GM21423 (cell line): ENCODE data around the gene PIGN.

ENCODE experiments used
- ATAC-seq: cut with Tn5 transposase; IDR thresholded peaks from one replicate; pipeline ENCODE4 v1.9.1; 2021; ENCODE audit warnings: mild to moderate bottlenecking, moderate library complexity; ENCODE audit not compliant: unreplicated experiment

PIGN gene, protein sequence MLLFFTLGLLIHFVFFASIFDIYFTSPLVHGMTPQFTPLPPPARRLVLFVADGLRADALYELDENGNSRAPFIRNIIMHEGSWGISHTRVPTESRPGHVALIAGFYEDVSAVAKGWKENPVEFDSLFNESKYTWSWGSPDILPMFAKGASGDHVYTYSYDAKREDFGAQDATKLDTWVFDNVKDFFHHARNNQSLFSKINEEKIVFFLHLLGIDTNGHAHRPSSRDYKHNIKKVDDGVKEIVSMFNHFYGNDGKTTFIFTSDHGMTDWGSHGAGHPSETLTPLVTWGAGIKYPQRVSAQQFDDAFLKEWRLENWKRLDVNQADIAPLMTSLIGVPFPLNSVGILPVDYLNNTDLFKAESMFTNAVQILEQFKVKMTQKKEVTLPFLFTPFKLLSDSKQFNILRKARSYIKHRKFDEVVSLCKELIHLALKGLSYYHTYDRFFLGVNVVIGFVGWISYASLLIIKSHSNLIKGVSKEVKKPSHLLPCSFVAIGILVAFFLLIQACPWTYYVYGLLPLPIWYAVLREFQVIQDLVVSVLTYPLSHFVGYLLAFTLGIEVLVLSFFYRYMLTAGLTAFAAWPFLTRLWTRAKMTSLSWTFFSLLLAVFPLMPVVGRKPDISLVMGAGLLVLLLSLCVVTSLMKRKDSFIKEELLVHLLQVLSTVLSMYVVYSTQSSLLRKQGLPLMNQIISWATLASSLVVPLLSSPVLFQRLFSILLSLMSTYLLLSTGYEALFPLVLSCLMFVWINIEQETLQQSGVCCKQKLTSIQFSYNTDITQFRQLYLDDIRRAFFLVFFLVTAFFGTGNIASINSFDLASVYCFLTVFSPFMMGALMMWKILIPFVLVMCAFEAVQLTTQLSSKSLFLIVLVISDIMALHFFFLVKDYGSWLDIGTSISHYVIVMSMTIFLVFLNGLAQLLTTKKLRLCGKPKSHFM

DNA sequence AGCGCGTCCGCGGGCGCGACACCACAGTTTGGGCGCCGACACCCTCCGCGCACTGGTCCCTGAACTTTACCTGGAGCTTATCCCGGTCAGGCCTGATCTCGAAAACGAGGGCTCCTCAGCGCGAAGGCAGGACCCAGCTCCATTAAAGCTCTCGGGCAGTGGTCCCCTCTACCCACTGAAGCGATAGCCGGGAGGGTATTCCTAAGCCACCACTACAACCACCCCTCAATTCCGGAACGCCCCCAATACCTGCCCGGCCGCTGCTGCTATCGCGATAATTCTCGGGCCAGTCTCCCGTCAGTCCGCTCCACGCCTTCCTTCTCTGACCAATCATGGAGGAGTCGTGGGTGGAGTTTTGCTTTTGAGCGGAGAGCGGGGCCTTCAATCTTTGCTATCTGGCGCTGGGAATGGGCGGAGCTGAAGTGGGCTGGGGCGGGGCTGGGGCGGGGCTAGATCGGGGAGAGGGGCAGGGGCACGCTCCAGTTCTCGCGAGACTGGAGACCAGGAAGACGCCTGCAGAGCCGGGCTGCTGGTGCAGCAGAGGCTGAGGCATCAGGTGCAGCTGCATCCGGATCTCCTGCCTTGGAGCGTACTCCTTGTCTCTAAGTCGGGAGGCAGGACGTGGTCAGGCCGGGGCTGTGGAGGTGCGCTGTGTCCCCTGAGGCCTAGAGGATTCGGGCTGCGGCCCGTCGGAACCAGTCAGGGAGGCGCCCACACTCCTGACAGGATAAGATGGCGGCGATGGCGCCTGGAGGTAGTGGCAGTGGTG is at the start of gene PIGN, which contains the start of gene RELCH:
Gene PIGN (minus strand): TSS at position 283 of the 769 bp plus-strand sequence. CDS start 25,703 bp downstream, outside the sequence.
Gene RELCH (plus strand): TSS at position 482 of the 769 bp plus-strand sequence. CDS start 251 bp downstream, at position 733.
- ATAC-seq, result peak; percentile 91

DNA sequence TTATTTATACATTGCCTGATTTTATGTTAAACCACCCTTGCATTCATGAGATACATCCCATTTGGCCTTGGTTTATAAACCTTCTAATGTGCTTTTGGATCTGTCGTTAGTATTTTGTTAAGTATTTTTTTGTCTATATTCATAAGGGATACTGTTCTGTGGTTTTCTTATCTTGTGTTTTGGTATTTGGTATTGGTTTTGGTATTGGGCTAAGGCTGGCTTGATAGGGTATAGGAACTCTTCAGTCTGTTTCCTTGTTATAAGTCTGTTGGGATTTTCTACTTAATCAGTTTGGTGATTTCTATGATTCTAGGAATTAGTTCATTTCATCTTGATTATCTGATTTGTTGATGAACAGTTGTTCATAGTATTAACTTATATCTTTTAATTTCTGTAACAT is 49.4 kb upstream of the PIGN start:
- ATAC-seq, result no peak

DNA sequence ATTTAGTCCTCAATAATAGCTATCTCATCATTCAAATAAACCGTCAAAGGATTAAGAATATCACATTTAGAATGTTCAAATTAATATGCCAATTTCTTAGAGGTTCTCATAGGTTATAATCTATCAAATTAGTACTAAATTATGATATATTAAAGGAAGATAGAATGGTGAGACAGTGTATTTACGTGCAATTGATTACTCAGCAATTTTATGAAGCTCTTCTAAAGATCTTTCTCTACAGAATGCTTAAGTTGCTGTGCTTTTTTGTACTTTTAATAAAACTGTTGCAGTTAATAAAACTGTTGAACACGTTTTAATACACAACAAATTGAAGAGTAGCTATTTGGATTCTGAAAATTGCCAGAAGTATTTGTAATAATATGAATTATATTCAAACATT is 39.2 kb upstream of the PIGN start:
- no peak for ATAC-seq

DNA sequence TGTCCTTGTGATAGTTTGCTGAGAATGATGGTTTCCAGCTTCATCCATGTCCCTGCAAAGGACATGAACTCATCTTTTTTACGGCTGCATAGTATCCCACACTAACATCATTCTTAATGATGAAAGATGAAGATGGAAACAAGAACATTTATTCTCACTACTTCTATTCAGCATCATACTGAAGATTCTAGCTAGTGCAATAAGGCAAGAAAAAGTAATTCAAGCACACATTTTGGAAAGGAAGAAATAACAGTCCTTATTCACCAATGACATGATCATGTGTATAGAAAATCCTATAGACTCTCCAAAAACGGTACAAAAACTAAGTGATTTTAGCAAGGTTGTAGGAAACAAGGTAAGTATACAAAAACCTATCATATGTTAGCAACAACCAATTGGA is 37.4 kb upstream of the PIGN start:
- ATAC-seq, result no peak

DNA sequence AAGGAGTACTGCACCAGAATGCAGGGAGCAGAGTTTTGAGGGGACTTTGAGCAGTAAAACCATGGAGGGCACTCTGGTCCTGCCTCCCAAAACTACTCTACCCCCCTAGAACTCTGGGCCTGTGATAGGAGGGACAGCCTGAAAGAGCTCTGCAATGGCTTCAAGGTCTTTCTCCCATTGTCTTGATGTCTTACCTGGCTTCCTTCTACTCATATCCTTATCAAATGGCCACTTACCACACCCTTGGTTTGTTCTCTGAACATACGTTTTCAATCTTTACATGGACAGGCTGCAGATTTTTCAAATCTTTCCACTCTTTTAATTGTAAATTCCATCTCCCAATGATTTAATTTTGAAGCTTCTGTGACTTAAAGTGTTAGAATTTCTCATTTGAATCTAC is 27.9 kb upstream of the PIGN start:
- no peak for ATAC-seq

DNA sequence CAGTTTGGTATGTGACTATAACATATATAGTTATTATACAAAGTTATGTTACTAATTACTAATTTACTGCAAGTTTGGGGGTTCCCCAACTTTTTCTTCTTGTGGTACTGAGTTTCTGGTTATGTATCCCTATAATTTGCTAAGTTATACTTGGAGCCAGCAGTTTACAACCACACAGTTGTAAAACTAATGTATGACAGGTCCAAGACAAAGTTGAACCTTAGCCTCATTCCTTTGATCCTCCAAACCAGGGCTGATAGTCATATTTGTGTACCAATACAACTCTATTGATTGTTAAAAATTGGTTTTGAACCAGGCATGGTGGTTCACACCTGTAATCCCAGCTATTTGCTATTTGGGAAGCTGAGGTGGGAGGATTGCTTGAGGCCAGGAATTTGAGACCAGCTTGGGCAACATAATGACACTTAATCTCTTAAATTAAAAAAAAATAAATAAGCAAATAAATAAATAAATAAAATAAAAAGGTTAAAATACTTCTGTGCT is 24.5 kb upstream of the PIGN start:
- ATAC-seq, result no peak

DNA sequence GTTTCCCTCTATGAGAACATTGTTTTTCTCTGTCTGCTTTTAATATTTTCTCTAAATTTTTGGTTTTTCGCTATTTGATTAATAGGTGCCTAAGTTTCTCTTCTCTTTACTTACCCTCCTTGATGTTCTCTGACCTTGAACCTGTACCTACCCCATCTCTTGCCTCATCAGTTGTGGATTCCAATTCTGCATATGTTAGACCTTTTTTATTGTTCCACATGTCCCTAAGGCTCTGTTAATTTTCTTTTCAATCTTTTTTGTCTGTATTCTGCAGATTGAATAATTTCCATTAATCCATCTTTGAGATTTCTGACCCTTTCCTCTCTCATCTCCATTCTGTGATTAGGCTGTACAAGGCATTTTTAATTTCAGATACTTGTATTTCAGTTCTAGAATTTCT is 23.3 kb upstream of the PIGN start:
- ATAC-seq, result no peak

DNA sequence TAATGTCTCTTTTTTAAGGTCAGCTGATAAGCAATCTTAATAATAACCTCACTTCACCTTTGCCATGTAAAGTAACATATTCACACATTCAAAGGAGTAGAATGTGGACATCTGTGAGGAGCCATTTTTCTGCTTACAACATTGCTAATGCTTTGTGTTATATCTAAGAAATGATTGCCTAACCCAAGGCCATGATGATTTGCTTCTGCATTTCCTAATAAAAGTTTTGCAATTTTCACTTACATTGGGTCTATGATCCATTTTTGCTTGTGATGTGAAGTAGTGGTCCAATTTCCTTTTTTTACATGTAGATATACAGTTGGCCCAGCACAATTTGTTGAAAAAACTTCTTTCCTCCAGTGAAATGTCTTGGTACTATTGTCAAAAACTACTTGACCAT is 22.2 kb upstream of the PIGN start:
- no peak for ATAC-seq

DNA sequence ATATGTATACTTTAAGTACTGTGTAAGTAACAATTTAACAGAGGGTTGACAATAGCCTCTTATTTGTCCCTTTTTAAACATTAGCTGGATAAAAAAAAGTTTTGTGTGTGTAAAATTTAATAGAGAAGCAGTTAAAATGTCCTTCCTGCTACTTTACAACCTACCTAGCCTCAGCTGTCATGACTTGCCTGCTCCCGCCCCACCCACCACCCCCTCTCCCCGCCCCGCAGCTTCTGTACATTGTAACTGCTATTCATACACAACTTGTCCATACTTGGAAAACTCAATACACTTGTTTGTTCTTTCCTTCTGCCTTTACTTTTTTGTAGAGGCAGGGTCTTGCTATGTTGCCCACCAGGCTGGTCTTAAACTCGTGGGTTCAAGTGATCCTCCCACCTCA is 19.7 kb upstream of the PIGN start:
- ATAC-seq, result no peak

DNA sequence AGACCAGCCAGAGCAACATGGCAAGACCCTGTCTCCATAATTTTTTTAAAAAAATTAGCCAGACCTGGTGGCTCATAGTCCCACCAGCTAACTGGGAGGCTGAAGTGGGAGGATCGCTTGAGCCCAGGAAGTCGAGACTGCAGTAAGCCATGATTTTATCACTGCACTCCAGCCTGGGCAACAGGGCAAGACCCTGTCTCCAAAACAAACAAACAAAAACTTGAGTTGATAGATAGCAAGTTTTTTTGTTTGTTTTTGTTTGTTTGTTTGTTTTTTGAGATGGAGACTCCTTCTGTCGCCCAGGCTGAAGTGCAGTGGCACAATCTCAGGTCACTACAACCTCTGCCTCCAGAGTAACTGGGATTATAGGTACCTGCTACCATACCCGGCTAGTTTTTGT is 19.0 kb upstream of the PIGN start:
- no peak for ATAC-seq

DNA sequence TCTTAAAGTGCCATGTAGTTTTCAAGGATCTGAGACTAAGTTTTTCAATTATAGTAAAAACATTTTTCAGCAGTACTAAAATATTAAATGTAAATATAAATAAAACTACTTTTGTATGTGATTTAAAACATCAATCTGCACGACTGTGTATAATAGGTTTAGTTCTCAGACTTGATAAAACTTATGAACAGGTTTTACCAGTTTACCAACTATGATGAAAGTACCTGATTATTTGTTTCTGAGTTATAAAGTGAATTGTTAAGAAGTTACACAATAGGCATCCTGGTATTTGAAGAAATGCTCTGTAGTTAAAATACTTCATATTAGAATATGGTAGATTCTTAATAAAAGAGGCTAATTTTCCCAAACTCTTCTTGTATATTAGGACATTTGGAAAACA is 15.0 kb upstream of the PIGN start:
- ATAC-seq, result no peak

DNA sequence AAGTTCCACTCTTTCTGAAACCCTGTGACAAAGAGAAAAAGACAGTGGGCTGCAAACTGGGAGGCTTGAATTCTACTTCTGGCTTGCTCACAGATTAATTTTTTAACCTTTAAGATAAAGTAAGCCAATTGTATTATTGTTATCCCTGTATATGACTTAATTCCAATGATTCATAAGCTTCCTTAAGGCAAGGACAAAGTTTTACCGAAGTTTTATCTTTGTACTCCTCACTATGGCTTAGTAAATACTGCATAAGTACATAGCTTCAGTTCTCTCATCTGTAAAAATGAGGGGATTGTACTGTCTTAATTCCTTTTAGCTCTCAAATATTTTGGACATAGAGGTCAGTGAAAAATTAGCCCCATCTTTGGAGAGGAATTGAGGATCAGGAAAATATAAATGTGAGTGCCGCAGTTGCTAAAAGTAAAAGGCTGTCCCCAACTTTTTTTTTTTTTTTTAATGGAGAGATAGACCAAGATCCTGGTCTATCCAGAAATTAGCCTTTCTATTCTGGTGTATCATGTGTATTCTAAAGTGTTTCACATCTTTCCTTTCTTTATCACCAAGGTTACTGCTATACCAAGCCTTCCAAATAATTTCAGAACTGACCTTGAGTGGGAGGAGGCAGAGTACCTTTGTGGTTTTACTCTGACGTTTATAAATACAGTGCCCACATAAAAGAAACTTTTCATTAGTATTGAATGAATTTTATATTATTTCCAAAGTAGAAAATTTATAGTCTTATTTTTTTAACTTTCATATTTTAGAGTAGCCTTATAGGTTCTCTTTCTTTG is 13.5 kb upstream of the PIGN start:
- ATAC-seq, result no peak

DNA sequence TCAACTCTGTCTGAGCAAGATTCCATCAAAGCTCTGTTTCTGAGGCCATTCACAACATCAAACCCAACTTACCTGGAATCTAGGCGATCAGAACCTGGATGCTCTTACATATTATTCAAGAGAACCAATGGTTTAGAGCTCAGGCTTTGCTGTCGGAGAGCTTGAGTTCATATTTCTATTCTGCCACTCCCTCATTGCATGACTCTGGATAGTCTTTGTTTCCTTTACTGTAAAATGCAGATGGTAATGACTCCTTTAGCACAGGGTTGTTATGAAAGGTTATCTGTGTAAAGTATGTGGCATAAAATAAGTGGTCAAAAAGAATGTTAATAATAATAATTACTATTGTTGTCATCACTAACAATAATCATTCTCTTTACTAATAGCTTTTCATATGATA is 12.8 kb upstream of the PIGN start:
- ATAC-seq, result no peak

DNA sequence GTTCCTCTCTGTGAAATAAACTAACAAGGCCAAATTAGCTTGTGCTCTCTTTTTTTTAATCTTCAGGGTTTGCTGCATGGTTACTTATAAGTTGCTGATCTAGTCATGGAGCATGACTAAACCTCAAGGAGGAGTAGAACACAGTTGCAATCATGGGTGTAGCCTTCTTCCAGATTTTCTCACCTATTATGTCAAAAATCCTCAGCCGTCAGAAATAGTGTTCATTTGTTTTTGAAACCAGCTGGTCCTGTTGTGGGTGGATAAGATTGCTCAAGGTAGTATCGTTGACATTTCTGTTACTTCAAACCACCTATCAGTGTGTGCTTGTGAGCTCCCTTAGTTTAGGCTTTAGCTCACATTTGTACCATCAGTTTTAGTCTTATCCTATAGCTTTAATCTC is 11.4 kb upstream of the PIGN start:
- ATAC-seq, result no peak

DNA sequence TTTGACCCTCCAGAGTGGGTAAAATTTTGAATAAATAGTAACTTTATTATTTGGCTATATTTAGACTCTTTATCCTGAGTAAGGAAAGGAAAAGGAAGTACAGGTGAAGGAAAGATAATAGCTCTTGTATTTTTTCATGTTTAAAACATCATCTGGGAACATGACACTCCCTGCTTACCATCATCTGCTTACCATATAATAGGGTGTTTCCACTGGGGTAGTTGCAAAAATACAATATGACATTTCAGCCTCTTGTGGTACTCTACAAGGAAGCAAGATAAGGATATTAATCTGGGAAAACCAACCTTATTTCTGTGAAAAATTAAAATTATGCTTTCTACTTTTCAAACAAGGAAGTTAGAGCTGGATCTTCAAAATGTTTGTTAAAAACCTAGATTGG is 10.1 kb upstream of the PIGN start:
- no peak for ATAC-seq

DNA sequence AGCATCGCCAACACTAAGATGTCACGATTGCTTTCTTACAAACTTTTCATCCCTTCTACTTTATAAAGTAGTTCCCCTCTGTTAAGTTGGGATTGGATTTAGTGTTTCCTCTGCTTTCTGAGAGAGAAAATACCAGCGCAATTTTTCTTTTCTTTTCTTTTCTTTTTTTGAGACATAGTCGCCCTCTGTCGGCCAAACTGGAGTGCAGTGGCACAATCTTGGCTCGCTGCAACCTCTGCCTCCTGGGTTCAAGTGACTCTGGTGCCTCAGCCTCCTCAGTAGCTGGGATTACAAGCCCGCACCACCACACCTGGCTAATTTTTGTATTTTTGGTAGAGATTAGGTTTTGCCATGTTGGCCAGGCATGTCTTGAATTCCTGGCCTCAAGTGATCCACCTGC is 9.2 kb upstream of the PIGN start:
- ATAC-seq, result no peak

DNA sequence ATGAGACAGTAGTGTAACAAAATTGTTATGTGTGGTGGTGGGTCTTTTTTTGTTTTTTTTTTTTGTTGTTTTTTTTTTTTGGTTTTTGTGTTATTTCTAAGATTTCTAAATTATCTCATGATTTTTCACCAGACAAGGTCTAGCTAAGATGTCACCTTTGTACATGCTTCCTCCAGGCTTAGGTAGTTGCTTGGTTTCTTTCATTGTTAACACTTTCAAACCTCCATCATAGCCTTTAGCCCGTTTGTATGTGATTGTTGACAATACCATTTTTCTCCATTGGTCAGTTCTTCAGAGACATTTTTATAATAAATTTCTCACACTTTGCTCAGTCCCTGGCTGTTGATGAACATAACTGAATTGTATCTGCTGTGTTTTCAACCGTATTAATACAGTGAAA is 2.4 kb upstream of the PIGN start:
- ATAC-seq, result no peak

DNA sequence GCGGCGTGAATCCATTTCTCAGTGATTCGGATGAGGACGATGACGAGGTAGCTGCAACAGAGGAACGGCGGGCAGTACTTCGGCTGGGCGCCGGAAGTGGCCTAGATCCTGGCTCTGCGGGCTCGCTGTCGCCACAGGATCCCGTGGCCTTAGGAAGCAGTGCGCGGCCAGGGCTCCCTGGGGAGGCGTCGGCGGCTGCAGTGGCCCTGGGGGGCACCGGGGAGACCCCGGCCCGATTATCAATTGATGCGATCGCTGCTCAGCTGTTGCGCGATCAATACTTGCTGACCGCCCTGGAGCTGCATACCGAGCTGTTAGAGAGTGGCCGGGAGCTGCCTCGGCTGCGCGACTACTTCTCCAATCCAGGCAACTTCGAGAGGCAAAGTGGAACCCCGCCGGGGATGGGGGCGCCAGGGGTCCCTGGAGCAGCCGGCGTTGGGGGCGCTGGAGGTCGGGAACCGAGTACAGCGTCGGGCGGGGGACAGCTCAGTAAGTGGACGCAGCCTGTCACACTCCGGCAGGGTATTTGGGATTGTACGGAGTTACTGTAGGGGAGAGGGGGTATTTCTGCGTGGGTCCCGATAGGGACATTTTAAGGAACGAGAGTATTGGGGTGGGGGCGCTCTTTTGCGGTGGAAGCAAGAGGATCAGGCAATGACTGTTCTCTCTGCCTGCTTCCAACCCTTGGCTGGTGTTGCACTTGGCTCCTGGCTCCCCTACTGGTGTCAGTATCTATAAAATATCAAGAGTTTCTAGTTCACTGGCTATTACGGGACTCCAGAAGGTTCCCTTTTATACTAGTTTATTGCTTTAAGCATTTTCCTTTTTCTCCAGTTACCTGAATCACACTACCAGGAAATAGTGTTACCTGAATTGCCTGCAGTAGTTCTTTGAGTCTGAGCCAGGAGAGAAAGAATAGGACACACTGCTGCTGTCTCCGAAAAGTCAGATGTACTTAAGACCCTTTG is 971 bp upstream of the PIGN start:
- ATAC-seq, result no peak

DNA sequence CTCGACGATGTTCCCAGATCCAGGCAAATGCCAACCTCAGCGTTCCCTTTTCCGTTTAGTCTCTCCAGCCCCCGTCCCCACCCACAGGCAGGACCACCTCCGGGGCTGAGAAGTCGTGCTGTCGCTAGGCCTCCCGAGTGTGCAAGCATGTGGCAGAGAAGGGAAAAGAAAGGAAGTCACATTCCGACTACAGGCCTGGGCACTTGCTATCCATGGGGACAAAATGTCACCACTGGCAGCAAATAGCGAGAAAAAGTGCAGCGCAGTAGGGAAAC is 420 bp downstream of the PIGN start:
- no peak for ATAC-seq
